ENCODE measurements around the gene CTCFL. TPM values are rescaled to one million over a fixed set of nuclear protein-coding genes. Genes with fewer than 3 reads are reported as not detected.

Gene CTCFL
- total RNA-seq, 2 experiments from 2014 or later = 0.63 TPM; not detected in 1

DNA sequence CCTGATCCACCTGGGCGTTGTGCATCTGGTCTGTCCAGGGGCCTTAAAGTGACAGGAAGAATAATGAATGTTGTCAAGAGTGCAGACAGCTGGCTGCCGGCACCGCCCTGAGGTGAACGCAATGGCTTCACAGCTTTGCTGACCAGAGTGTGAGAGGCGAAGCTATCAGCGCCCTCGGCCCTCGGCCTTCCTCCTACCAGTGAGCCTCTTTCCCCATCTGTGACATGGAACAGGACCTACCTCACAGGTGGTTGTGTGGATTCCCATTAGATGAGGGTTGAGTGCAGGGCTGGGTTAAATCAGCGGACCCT lies 54.8 kb downstream of the CTCFL start:
- DNase-seq (ENCODE audit: low spot score) = peak; percentile 61
- Histone ChIP-seq H3K4me3 (ENCODE audit: low read depth, low read length, poor library complexity, severe bottlenecking) (peak overlapping the region; percentile 72), H3K4me1 (ENCODE audit: insufficient read depth, low read length, poor library complexity, severe bottlenecking) (peaks cover 100% of the 10 kb centered on the region), H2AFZ (ENCODE audit: low read length) (no peak overlapping the region), H4K20me1 (ENCODE audit: insufficient read depth, low read length) (no peaks in the 10 kb centered on the region), H3K9me2 (ENCODE audit: insufficient read depth, low read length) (no peaks in the 10 kb centered on the region), H3K27ac (ENCODE audit: low read depth, low read length, poor library complexity, severe bottlenecking) (peak overlapping the region; percentile 99), H3K9me3 (ENCODE audit: low read length) (peaks cover 7% of the 10 kb centered on the region; the same call in 1 of the 2 replicates), H3K4me2 (ENCODE audit: low read length) (peak overlapping the region; percentile 98), H3K79me2 (ENCODE audit: insufficient read depth, low read depth, low read length) (peaks cover 6% of the 10 kb centered on the region; the same call in 1 of the 2 replicates), H3K36me3 (ENCODE audit: insufficient read depth, low read length) (peaks cover 6% of the 10 kb centered on the region; the same call in 1 of the 2 replicates)
- no TSS peak for BruUV-seq (replicated peaks)
- intact Hi-C loops (cut with micrococcal nuclease; ENCODE audit: unreplicated experiment) = no loop called here
- no peak for TF ChIP-seq EZH2phosphoT487 (IDR thresholded peaks at IDR 0.05; ENCODE audit: borderline replicate concordance, low read depth, low read length)
- TF ChIP-seq, protein P1, sequence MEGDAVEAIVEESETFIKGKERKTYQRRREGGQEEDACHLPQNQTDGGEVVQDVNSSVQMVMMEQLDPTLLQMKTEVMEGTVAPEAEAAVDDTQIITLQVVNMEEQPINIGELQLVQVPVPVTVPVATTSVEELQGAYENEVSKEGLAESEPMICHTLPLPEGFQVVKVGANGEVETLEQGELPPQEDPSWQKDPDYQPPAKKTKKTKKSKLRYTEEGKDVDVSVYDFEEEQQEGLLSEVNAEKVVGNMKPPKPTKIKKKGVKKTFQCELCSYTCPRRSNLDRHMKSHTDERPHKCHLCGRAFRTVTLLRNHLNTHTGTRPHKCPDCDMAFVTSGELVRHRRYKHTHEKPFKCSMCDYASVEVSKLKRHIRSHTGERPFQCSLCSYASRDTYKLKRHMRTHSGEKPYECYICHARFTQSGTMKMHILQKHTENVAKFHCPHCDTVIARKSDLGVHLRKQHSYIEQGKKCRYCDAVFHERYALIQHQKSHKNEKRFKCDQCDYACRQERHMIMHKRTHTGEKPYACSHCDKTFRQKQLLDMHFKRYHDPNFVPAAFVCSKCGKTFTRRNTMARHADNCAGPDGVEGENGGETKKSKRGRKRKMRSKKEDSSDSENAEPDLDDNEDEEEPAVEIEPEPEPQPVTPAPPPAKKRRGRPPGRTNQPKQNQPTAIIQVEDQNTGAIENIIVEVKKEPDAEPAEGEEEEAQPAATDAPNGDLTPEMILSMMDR (conservative IDR thresholded peaks at IDR 0.05; ENCODE audit: low read length) = no peak
- CTCF ChIA-PET (ENCODE audit: unreplicated experiment) = interaction anchor here (0.9 to 1.9 kb wide), 7 partner anchors 11 to 81 kb away, joined by 3 to 9 read pairs (median 4); no protein-coding TSS in a partner anchor
- POLR2A ChIA-PET = interaction anchor here (0.5 to 7.1 kb wide), 14 partner anchors 11 to 1695 kb away, joined by 3 to 92 read pairs (median 4); no protein-coding TSS in a partner anchor

DNA sequence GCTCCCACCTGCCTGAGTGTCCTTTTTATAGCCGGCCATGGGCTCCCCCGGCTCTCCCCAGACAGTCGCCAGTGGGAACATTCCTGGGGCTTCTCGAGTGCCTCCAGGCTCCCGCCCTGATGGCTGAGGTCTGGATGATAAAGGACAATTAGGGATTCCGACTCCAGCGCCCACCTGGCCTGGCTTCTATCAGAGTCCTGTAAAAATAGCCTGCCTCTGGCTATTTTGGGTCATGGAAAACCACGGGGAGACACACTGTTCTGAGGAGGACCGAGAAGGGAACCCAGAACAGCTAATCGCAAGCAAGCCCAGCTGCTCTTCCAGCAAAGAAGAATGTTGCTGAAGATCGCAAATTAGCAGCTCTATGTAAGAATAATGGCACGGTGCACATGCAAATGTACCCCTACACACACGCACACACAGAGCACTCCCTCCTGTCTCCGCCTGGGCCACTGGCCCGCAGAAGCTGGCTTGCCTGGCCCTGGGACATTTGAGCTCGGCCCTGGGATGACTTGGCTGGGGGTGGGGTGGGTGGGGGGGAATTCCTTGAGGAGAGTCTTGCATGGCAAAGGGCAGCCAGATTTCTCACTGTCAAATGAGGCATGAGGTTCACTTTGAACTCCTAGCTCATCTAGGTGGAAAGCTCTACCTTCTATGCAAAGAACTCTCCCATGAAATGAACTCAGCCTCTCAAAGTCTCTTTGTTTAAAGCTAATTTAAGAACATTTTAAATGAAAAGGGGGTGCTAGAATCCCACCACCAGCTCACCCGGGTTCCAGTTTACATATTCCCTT lies 55.3 kb downstream of the CTCFL start:
- H3K4me2 ChIP-seq (ENCODE audit: low read length) = peak overlapping the region; percentile 98
- H3K9me2 ChIP-seq (ENCODE audit: insufficient read depth, low read length) = no peaks in the 10 kb centered on the region
- H3K9me3 ChIP-seq (ENCODE audit: low read length) = peaks cover 7% of the 10 kb centered on the region; the same call in 1 of the 2 replicates
- H4K20me1 ChIP-seq (ENCODE audit: insufficient read depth, low read length) = no peaks in the 10 kb centered on the region
- CTCF ChIA-PET (ENCODE audit: unreplicated experiment) = interaction anchor here (0.9 to 1.9 kb wide), 7 partner anchors 12 to 80 kb away, joined by 3 to 9 read pairs (median 4); no protein-coding TSS in a partner anchor
- peak; percentile 68 for DNase-seq (ENCODE audit: low spot score)
- peaks cover 100% of the 10 kb centered on the region for H3K4me1 ChIP-seq (ENCODE audit: insufficient read depth, low read length, poor library complexity, severe bottlenecking)
- POLR2A ChIA-PET = interaction anchor here (0.5 to 7.1 kb wide), 14 partner anchors 11 to 1696 kb away, joined by 3 to 92 read pairs (median 4); no protein-coding TSS in a partner anchor
- H3K36me3 ChIP-seq (ENCODE audit: insufficient read depth, low read length) = peaks cover 6% of the 10 kb centered on the region; the same call in 1 of the 2 replicates
- peaks cover 6% of the 10 kb centered on the region; the same call in 1 of the 2 replicates for H3K79me2 ChIP-seq (ENCODE audit: insufficient read depth, low read depth, low read length)
- peak overlapping the region; percentile 72 for H3K4me3 ChIP-seq (ENCODE audit: low read depth, low read length, poor library complexity, severe bottlenecking)
- intact Hi-C loops (cut with micrococcal nuclease; ENCODE audit: unreplicated experiment) = loop anchor here (1.0 kb wide), 1 partner anchor 26 kb away; no protein-coding TSS in a partner anchor
- H3K27ac ChIP-seq (ENCODE audit: low read depth, low read length, poor library complexity, severe bottlenecking) = peak overlapping the region; percentile 99
- no peak for TF ChIP-seq EZH2phosphoT487 (IDR thresholded peaks at IDR 0.05; ENCODE audit: borderline replicate concordance, low read depth, low read length)
- TF ChIP-seq, protein P1 (conservative IDR thresholded peaks at IDR 0.05; ENCODE audit: low read length) = no peak
- BruUV-seq (replicated peaks) = TSS peak; percentile 93
- H2AFZ ChIP-seq (ENCODE audit: low read length) = no peak overlapping the region

All from OCI-LY7 (cell line).